ENCODE data around the gene APBB2.
"Not testable (repeated sequence)": the region's sequence is repeated elsewhere in the genome, so short reads cannot be mapped to it uniquely, and the experiment has no call there.

APBB2 gene

DNA sequence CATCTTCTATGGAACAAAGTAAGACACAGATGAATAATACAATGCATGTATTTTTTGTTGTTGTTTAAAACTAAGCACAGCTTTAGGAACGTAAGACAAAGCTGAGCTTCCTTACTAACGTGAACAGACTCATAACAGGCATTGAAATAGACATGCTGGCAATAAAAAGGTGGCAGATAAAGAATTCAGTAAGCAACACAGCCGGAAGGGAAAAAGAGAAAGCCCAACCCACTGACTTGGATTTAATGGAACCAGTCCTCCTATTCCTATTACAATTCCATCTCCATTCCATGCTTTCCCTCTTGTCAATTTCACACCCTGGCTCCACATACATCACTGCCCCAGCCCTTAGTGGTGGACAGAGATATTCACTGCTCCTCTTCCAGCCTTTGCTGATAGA is 282.5 kb downstream of the APBB2 start:
- no peak for FAIRE-seq

DNA sequence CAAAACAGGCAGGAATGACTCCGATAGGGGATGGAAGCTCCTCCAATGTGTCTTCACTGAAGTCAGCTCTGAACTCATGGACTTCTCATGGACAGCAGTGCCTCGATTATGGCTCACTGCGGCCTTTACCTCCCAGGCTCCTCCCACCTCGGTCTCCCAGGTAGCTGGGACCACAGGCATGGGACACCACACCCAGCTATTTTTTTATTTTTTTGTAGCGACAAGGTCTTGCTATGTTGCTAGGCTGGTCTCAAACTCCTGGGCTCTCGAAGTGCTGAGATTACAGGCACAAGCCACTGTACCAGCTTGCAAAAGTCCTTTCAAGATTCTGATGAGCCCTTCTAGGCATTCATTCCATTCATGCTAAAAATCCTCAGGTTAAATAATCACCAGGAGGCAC is 283.1 kb downstream of the APBB2 start:
- no peak for FAIRE-seq

DNA sequence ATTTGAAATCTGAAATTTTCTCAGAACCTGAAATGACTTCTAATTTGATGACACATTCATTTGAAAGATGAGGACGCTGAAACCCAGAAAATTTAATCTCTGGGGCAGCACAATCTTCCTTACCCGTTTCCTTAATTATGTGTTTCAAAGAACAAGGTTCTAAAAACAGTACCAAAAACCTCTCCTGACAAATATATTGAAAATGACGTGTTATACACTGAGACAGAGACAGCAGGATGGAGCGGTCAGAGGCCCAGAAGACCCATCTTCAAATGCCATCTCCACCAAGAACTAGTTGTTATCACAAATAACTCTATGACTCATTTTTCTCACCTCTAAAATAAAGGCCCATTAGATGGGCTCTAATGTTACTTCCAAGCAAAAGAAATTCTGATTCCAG is 287.3 kb downstream of the APBB2 start:
- FAIRE-seq, result no peak

DNA sequence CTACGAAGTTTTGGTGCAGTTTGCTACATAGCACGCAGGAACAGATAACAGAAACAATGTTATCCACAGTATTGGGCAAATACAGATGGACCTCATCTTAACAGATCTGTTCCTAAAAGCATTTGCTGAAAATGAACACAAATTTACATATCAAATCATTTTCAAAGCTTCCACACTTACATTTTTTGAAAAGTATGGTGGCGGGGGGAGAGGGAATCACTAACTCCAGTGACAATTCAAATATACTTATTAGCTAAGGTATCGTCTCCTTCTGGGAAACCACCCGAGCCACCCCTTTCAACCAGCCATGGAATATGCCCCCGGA is 289.6 kb downstream of the APBB2 start:
- no peak for FAIRE-seq

DNA sequence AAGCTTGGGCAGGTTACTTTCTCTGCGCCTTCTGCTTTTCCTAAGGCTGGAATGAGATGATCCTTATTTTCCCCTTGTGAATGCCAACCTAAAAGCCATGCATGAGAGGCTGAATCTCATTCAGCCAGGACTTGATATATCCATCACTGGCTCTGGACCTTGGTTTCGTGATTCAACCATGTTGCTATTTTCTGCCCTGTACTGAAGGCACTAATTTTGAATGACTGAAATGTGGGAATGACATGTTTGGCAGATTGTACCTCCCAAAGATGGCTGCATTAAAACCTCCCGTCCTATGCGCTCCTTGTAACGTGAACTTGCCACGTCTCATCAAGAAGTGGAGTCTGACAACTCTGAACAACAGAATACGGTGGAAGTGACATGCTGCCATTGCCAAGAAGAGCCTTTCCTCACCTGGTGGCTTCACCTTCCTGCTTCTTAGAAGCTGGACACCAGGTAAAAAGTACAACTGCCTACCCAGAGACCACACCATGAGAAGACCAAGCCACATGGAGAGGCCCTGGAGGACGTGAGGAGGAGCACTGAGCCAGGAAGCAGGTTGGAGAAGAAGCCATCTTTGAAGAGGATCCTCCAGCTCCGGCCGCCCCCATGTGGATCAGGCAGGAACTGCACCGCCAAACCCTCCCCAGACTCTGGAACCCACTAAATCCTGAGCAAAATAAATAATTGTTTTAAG is 290.1 kb downstream of the APBB2 start:
- FAIRE-seq, result no peak

DNA sequence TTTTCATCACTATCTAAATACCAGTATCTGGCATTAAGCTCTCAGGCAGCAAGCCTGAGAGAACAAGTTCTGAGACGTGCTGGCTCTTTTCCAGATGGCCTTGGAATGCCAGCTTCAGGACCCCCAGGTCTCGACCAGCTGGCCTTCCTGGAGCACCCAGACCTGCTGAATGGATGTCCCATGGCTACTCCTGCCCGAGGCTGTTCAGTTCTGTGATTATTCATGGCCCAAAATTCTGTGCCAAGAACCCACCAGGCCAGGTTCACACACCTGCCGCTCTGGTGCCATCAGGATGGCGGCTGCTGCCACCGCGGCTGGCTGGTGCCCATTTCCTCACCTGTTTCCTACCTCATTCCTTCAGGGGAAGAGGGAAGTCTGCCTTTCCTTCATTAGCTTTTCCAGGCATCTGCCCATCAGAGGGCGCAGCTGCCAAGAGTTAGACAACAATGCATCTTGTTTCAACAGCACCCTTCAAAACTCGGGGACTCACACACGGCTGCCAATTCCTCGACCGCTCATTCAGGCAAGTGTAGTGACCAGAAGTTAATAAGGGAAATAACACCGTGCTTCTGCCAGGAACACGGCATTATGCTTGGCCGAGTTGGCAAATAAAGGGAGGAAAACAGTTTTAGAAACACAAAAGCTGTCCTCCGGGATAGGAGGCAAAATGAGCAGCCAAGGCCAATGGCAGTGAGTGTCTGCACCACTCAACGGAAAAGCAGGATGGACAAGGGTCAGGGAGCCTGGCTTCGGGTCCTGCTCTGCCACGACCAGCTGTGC is 290.8 kb downstream of the APBB2 start:
- FAIRE-seq, result no peak

DNA sequence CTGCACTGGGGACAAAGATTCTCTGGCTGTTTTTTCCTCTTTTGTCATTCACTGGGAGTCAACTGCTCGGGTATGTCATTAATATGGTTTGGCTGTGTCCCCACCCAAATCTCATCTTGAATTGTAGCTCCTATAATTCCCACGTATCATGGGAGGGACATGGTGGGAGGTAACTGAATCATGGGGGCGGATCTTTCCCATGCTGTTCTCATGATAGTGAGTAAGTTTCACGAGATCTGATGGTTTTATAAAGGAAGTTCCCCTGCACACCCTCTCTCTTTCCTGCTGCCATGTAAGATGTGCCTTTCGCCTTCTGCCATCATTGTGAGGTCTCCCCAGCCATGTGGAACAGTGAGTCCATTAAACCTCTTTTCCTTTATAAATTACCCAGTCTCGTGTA is 294.4 kb downstream of the APBB2 start:
- not testable (repeated sequence) for FAIRE-seq

DNA sequence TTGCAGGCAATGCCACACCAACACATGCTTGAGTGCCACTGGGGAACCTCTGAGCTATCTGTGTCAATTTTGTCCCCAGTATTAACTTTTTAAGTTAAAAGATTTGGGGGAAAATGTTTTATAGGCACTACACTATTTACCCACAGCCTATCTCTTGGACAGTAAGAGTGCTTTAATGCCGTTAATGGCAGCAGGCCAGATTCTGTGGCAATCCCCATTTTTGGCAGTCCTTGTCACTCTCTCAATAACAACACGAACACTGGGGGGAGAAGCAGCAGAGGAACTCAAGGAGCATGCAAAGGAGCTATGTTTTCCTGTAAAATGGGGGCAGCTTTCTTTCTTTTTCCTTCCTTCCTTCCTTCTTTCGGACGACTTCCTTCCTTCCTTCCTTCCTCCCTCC is 296.0 kb downstream of the APBB2 start:
- no peak for FAIRE-seq

DNA sequence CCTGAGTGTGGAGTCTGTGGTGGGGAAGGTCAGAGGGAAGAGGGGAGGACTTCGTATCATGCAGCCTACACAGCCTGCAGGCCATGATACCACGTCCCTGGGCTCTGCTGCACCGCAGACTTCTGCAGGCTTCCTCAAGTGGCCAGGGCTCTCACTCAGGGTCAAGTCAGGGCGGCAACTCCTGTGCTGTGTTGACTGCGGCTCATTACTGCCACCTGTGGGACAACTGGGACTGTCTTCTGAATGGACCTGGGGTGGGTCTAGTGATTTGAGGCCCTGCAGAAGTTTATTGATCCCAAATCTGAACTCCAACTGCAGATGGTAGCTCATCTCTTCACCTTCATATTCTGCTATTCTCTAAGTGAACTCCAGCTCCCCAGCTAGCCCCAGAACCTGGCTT is 297.5 kb downstream of the APBB2 start:
- FAIRE-seq, result no peak

DNA sequence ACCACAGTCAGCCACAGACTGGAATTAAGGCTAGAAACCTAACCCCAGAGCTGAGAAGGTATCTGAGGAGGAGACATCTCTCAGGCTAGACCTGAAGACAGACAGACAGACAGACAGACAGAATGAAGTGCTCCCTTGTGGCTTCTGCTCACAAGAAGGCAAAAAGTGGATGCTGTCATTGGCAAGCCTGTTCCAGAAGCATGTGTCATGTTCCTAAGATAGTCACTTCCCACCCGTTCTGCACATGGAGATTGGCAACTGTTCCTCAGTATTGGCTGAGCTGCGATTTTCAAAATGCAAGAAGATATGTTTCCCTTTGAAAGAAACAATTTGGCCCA is 298.2 kb downstream of the APBB2 start:
- no peak for FAIRE-seq

DNA sequence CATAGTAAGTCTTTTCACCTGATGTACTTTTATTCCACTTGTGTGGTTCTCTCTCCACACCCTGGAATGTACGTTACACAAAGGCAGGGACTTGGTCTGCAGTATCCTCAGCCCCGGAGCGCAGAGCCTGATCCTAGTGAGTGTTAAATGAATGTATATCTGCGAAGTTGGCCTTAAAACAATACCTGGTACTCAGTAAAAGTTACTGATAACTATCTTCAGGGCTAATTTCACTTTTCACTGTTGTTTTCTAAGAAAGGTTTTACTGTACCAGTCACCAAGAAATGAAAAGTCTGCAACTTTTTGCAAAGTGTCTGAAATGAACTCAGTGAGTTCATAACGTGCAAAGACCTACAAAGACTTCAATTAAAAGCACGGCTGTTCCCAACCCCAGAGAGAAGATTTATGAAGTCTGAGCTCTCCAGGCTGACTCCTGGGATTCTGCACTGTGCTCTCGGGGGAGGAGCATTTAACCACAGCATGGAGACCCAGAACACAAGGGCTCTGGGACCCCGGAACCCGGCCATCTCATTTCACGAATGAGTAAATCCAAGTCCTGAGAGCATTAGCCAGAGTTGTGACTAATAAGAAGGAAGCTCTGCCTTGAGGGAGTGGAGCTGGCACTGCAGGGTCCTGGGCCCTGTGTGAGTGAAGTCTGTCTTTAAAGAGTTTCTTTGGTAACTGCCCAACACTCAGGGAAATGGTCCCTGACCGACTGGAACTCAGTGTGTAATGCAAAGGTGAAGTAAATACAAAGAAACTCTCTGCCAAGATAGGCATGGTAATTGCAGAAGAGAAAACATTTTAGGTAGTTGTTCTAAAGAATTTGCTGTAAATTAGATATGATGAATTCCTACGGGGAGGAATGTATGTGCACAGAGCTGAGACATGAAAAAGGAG is 298.8 kb downstream of the APBB2 start:
- no peak for FAIRE-seq

DNA sequence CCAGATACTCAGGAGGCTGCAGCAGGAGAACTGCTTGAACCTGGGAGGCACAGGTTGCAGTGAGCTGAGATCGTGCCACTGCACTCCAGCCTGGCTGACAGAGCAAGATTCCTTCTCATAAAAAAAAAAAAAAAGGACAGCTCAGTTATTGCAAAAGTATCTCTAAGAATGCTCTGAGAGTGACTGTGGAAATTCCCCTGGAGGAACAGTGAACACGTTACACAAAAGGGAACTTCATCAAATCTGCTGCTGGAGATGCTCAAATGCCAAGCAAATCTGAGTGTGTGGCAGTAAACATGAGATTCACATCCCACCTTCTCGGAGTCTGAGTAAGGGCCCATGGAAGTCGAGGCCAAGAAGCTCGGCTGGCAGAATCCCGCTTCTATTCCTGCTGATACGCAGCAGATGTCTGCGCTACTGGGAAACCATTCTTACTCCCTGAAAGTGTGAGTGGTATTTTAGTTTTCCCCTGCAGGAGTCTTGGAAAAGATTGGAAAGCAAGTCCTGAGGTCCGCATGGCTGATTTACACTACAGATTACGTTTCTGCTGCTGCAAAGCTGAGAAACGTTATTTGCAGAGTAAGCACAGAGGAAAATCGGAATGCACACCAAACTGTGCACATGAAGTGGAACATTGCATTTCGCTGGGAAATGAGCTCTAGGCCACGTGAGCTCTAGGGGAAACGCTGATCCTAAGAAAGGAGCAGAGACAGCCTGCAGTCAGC is 301.7 kb downstream of the APBB2 start:
- FAIRE-seq, result no peak

DNA sequence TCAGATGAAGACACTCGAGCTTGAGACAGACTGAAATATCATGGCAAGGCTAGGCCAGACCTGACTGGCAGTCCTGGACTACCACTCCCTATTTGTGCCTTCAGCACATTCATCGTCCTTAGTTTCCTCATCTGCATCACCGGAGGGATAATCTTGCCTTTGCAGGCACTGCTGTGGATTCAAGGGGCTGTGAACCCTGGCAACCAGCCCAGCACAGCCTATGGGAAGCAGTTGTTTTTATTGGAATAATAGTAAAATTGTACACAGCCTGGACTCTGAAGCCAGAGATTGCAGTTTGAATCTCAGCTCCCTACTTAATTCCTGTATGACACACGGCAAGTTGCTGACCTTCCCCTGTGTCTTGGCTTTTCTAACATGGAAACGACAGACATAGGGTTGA is 303.6 kb downstream of the APBB2 start:
- FAIRE-seq, result no peak

DNA sequence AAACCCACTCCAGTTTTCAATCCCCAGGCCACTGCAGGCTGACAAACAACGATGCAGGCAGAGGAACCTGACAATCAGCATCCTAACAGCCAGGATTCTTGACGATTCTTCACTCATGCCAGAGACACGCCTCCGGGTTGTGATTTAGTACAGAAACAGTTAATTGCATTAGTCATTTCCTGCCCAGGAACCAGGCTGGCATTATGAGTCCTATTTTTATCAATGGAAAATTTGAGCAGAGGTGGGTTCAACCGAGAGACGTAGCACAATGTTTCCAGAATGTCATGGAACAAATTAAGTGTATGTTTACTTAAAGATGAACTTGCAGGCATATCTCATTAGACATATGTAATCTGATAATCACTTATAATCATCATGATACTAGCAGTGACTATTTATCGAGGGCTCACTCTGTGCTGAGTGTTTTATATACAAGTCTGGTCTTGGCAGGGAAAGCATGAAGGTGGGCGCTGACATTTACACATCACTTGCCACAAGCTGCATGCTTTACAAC is 304.9 kb downstream of the APBB2 start:
- no peak for FAIRE-seq

DNA sequence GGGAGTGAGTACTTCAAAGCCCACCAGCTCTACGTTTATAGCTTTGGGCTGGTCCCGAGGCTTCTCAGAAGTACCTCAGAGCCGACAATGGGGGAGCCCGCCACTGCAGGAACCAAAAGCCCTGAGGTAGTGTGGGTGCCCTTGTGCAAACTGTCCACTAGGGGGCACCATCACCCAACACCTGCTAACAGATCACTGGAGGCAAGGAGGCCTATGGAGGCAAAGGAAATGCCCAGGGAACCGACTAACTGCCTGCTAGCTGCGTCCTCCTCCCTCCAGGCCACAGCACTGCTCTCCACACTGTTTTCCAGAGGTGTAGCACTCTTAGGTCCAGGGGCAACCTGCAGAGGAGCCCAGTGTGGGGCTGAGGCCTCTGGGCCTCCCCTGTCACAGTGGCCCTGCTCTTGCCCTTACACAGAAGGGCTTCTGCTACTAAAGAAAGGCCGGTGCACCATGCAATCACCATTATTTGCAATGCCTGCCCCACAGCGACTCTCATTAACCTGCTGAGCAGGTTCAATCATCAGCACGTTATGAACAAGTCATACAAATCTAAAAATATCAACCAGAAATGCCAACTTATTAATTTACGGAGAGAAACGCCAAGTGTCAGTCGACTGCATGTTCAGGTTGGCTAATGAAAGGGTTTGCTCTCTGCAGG is 305.5 kb downstream of the APBB2 start:
- FAIRE-seq, result no peak

DNA sequence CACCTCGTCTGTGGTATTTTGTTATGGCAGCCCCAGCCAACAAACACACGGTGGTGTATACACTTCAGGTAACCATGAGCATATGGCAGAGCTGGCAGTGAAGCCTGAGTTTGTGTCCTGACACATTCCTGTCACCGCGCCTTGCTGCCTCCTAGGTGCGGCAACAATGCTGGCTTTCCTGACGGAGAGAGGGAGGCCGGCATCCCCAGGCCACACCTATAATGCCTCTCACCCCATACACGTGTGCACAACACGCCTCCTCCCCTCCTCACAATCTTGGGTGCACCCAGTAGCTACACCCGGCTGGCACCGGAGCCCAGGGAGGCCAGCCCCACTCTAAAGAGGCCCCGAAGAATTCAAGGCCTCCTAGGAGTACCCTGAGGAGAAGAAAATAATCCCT is 306.0 kb downstream of the APBB2 start:
- no peak for FAIRE-seq

DNA sequence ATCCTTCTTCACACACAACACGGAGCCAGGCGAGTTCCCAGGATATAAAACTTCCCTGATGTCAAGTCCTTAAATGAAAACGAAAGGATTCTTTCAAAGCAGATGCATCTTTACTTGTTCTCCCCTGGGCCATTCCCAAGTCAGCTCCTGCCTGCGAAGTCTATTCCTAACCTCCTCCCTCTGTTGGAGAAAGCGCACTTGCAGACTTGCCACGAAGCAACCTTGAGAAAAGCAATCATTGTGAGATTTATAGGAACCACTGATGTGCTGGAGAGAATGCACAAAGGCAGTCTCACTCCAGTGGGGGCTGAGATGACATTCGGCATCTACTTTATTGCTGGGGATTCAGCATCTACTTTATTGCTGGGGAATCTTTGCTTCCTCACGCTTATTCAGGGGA is 308.9 kb downstream of the APBB2 start:
- FAIRE-seq, result no peak

DNA sequence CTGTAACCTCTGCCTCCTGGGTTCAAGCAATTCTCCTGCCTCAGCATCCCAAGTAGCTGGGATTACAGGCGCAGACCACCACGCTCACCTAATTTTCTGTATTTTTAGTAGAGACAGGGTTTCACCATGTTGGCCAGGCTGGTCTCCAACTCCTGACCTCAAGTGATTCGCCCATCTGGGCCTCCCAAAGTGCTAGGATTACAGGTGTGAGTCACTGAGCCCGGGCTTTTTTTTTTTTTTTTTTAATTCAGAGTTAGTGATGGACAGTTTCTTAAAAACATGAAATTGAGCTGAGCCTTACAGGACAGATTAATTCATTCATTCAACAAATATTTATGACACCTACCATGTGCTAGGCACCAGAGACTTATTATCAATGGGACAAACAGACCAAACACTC is 313.8 kb downstream of the APBB2 start:
- FAIRE-seq, result not testable (repeated sequence)

DNA sequence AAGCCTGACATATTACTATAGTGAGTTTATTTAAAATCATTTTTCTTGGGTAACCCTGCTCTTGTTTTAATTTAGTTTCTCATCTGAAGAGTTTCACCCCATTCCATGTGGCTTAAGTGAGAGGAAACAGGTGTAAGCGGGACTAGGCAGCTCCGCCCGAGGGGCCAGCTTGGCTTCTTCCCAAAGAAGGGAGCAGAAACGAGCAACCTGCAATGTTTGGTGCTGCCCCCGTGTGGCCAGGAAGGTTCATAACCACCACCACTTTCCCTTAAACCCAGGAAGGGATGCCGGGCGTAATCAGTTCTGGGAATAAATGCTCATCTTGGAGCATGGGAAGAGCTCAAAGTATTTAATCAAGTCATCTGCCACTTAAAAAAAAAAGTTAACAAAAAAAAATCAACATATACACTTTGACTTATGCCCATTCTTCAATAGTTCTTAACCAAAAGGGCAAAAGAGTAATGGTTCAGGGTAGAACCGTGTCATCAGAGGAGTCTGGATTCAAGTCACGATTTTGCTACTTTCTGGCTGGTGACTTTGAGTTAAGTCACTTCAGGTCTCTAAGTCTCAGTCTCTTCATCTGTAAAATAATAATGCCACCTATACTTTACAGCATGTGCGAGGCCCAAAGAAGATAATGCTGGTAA is 316.7 kb downstream of the APBB2 start:
- no peak for FAIRE-seq

DNA sequence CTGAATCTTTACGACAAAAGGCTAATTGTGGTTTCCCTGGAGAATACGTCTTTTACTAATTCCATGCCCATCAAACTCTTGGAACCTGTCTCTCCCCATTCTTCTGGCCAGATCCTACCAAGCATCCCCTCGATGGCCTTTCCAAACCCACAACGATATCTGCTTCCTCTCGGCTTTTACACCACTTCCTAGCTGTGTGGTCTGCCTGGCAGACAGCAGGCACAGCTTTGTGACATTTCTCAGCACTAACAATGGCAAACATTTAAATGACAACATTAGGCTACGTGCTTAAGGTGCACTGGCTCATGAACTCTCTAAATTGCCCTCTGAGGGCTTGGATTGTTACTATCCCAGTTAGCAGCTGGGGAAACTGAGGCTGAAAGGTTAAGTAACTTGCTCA is 323.6 kb downstream of the APBB2 start:
- no peak for FAIRE-seq

DNA sequence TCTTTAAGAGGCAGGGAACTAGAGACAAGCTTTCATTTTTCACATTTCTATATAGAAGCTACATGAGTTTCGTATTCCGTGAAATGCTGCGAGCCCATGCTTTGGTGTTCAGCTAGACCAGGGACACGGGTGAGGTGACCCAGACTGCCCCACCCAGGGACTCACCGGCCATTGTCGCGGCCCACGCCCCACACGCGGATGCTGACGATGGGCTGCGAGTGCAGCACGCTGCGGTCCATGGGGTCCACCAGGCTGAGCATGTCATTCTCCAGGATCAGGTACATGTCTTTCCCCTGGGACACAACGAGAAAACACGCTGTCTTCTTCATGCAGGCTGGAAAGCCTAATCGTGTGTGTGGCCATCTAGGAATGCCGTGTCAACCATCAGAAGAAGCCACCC is 324.1 kb downstream of the APBB2 start:
- no peak for FAIRE-seq

DNA sequence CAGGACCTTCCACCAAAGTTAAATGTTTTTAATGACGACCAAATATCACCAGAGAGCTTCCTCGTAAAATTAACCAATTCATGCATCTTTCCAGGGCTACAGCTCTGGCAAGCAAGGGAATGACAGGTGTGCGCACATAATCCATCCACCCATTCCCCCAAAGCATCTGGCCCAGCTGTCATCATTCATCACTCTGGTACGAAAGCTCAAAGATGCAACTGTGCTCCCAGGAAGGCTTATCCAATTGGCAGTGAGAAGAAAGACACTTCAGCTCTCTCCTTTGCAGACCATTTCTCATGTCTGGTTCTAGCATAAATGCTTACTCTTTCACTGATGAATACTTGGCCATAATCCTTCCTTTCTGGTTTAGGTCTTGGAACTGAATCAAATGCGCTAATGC is 325.4 kb downstream of the APBB2 start:
- no peak for FAIRE-seq

Measured in endometrium (tissue), 2 donors.